Measurements from ENCODE around the gene NEB.
"Not testable (repeated sequence)": the region's sequence is repeated elsewhere in the genome, so short reads cannot be mapped to it uniquely, and the experiment has no call there.

NEB gene

GRCh38 chr2:151557883-151558282 is 176.4 kb downstream of the NEB start:
- not testable (repeated sequence) for DNase-seq (ENCODE audit: low spot score)

- no peak for DNase-seq (ENCODE audit: low spot score)
Measured at GRCh38 chr2:151556121-151556520, 178.2 kb downstream of the NEB start.

- no peak for DNase-seq (ENCODE audit: low spot score)
Measured at GRCh38 chr2:151552287-151552686, 182.0 kb downstream of the NEB start.

- no peak for DNase-seq (ENCODE audit: low spot score)
Measured at GRCh38 chr2:151551556-151551955, 182.7 kb downstream of the NEB start.

- DNase-seq (ENCODE audit: low spot score), result no peak
Measured at GRCh38 chr2:151549191-151549590, 185.1 kb downstream of the NEB start.

- no peak for DNase-seq (ENCODE audit: low spot score)
Measured at GRCh38 chr2:151544449-151544848, 189.8 kb downstream of the NEB start.

- no peak for DNase-seq (ENCODE audit: low spot score)
Measured at GRCh38 chr2:151543876-151544275, 190.4 kb downstream of the NEB start.

- no peak for DNase-seq (ENCODE audit: low spot score)
Measured at GRCh38 chr2:151534001-151534400, 200.3 kb downstream of the NEB start.

- no peak for DNase-seq (ENCODE audit: low spot score)
Measured at GRCh38 chr2:151533127-151533526, 201.1 kb downstream of the NEB start.

- DNase-seq (ENCODE audit: low spot score), result no peak
Measured at GRCh38 chr2:151526572-151527090, 207.6 kb downstream of the NEB start.

- no peak for DNase-seq (ENCODE audit: low spot score)
Measured at GRCh38 chr2:151525821-151526373, 208.4 kb downstream of the NEB start.

GRCh38 chr2:151523850-151524249 is 210.4 kb downstream of the NEB start:
- DNase-seq (ENCODE audit: low spot score), result no peak

- no peak for DNase-seq (ENCODE audit: low spot score)
Measured at GRCh38 chr2:151522556-151522955, 211.7 kb downstream of the NEB start.

- DNase-seq (ENCODE audit: low spot score), result no peak
Measured at GRCh38 chr2:151520976-151521375, 213.3 kb downstream of the NEB start.

- no peak for DNase-seq (ENCODE audit: low spot score)
Measured at GRCh38 chr2:151518802-151519201, 215.5 kb downstream of the NEB start.

- DNase-seq (ENCODE audit: low spot score), result no peak
Measured at GRCh38 chr2:151508519-151508918, 225.8 kb downstream of the NEB start.

GRCh38 chr2:151506170-151506569 is 228.1 kb downstream of the NEB start:
- no peak for DNase-seq (ENCODE audit: low spot score)

GRCh38 chr2:151498178-151498577 is 236.1 kb downstream of the NEB start:
- no peak for DNase-seq (ENCODE audit: low spot score)

GRCh38 chr2:151491496-151491895 is 242.8 kb downstream of the NEB start:
- no peak for DNase-seq (ENCODE audit: low spot score)

GRCh38 chr2:151490276-151490675 is 244.0 kb downstream of the NEB start:
- no peak for DNase-seq (ENCODE audit: low spot score)

- no peak for DNase-seq (ENCODE audit: low spot score)
Measured at GRCh38 chr2:151486053-151486452, 248.2 kb downstream of the NEB start.

GRCh38 chr2:151484100-151484499 is 250.2 kb downstream of the NEB start:
- no peak for DNase-seq (ENCODE audit: low spot score)

GRCh38 chr2:151483546-151483945 is 250.7 kb downstream of the NEB start:
- DNase-seq (ENCODE audit: low spot score), result no peak

GRCh38 chr2:151482171-151482725 is 252.0 kb downstream of the NEB start:
- no peak for DNase-seq (ENCODE audit: low spot score)
